ENCODE data around the gene TBC1D5.
"Not testable (repeated sequence)": the region's sequence is repeated elsewhere in the genome, so short reads cannot be mapped to it uniquely, and the experiment has no call there.

TBC1D5 gene

DNA sequence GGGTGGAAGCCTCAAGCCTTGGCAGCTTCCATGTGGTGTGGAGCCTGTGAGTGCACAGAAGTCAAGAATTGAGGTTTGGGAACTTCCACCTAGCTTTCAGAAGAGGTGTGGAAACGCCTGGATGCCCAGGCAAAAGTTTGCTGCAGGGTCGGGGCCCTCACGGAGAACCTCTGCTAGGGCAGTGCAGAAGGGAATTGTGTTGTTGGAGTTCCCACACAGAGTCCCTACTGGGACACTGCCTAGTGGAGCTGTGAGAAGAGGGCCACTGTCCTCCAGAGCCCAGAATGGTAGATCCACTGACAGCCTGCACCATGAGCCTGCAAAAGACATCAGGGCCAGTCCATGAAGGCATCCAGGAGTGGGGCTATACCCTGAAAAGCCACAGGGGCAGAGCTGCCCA lies 613.8 kb downstream of the TBC1D5 start:
- not testable (repeated sequence) for ATAC-seq

DNA sequence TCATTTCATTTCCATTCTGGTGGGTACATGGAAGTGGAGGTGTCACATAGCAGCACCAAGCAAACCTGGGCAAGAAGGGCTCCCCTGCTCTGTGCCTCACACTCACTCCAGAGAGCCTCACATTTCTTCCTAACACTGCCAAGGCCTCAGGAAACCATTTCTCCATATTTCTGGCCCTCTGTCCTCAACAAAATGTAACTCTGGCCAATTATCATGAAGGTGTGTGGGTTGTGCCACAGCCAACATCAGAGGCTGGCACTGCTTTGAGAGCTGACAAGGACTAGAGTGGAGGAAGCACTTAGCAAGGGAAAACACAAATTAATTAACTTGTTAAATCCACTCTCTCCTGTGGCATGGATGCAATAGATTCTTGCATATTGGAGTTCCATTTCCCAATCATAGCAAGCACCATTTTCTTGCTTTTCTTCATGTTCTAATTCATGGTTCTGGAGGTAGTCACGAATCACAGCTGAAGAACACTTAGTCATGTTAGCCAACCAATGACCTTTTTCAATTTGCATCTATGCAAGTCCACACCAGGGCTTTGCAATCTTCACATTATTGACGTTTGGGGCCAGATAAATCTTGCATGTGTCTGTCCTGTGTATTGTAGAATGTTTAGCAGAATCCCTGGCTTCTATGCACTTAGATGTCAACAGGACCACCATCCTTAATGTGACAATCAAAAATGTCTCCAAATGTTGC lies 616.5 kb downstream of the TBC1D5 start:
- TF ChIP-seq RARB (CRISPR knock-in tag; IDR thresholded peaks at IDR 0.05): no peak
- TF ChIP-seq ARNTL (CRISPR knock-in tag; IDR thresholded peaks at IDR 0.05; ENCODE audit: borderline replicate concordance, low read depth): no peak
- no peak for TF ChIP-seq ESRRG (CRISPR knock-in tag; IDR thresholded peaks at IDR 0.05)
- TF ChIP-seq, protein P1, sequence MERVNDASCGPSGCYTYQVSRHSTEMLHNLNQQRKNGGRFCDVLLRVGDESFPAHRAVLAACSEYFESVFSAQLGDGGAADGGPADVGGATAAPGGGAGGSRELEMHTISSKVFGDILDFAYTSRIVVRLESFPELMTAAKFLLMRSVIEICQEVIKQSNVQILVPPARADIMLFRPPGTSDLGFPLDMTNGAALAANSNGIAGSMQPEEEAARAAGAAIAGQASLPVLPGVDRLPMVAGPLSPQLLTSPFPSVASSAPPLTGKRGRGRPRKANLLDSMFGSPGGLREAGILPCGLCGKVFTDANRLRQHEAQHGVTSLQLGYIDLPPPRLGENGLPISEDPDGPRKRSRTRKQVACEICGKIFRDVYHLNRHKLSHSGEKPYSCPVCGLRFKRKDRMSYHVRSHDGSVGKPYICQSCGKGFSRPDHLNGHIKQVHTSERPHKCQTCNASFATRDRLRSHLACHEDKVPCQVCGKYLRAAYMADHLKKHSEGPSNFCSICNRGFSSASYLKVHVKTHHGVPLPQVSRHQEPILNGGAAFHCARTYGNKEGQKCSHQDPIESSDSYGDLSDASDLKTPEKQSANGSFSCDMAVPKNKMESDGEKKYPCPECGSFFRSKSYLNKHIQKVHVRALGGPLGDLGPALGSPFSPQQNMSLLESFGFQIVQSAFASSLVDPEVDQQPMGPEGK (CRISPR knock-in tag; IDR thresholded peaks at IDR 0.05; ENCODE audit: borderline replicate concordance): no peak
- TF ChIP-seq, protein P2, sequence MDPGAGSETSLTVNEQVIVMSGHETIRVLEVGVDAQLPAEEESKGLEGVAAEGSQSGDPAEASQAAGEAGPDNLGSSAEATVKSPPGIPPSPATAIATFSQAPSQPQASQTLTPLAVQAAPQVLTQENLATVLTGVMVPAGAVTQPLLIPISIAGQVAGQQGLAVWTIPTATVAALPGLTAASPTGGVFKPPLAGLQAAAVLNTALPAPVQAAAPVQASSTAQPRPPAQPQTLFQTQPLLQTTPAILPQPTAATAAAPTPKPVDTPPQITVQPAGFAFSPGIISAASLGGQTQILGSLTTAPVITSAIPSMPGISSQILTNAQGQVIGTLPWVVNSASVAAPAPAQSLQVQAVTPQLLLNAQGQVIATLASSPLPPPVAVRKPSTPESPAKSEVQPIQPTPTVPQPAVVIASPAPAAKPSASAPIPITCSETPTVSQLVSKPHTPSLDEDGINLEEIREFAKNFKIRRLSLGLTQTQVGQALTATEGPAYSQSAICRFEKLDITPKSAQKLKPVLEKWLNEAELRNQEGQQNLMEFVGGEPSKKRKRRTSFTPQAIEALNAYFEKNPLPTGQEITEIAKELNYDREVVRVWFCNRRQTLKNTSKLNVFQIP (CRISPR knock-in tag; IDR thresholded peaks at IDR 0.05; ENCODE audit: borderline replicate concordance, low read depth): no peak
- TF ChIP-seq, protein P3, sequence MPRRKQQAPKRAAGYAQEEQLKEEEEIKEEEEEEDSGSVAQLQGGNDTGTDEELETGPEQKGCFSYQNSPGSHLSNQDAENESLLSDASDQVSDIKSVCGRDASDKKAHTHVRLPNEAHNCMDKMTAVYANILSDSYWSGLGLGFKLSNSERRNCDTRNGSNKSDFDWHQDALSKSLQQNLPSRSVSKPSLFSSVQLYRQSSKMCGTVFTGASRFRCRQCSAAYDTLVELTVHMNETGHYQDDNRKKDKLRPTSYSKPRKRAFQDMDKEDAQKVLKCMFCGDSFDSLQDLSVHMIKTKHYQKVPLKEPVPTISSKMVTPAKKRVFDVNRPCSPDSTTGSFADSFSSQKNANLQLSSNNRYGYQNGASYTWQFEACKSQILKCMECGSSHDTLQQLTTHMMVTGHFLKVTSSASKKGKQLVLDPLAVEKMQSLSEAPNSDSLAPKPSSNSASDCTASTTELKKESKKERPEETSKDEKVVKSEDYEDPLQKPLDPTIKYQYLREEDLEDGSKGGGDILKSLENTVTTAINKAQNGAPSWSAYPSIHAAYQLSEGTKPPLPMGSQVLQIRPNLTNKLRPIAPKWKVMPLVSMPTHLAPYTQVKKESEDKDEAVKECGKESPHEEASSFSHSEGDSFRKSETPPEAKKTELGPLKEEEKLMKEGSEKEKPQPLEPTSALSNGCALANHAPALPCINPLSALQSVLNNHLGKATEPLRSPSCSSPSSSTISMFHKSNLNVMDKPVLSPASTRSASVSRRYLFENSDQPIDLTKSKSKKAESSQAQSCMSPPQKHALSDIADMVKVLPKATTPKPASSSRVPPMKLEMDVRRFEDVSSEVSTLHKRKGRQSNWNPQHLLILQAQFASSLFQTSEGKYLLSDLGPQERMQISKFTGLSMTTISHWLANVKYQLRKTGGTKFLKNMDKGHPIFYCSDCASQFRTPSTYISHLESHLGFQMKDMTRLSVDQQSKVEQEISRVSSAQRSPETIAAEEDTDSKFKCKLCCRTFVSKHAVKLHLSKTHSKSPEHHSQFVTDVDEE (CRISPR knock-in tag; IDR thresholded peaks at IDR 0.05): no peak
- no peak for ATAC-seq

DNA sequence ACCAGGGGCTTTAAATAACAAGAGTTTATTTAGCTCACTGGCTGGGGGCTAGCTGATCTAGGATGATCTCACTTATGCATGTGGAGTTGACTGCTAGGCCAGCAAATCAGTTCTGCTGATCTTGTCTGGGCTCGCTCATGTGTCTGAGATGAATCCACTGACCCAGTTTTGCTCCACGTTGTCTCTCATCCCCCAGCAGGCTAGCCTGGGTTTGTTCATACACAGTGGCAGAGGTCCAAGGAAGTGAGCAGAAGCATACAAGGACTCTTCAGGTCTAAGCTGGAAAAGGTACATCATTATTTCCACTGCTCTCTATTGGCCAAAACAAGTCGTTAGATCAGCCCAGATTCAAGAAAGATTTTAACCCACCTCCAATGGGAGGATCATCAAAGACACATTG lies 619.7 kb downstream of the TBC1D5 start:
- TF ChIP-seq SNAI2 (CRISPR knock-in tag; IDR thresholded peaks at IDR 0.05): no peak
- TF ChIP-seq ZNF565 (CRISPR knock-in tag; conservative IDR thresholded peaks at IDR 0.05; ENCODE audit: low read depth): no peak
- TF ChIP-seq OSR1 (CRISPR knock-in tag; IDR thresholded peaks at IDR 0.05): no peak
- TF ChIP-seq GLIS3 (CRISPR knock-in tag; IDR thresholded peaks at IDR 0.05): no peak
- no peak for TF ChIP-seq ISL1 (CRISPR knock-in tag; IDR thresholded peaks at IDR 0.05)
- TF ChIP-seq ZNF8 (CRISPR knock-in tag; IDR thresholded peaks at IDR 0.05): no peak
- no peak for TF ChIP-seq TOX (CRISPR knock-in tag; IDR thresholded peaks at IDR 0.05; ENCODE audit: borderline replicate concordance)
- no peak for TF ChIP-seq ZNF70 (CRISPR knock-in tag; IDR thresholded peaks at IDR 0.05)
- TF ChIP-seq, protein P3 (CRISPR knock-in tag; IDR thresholded peaks at IDR 0.05): no peak
- TF ChIP-seq ZFP30 (CRISPR knock-in tag; IDR thresholded peaks at IDR 0.05): no peak
- TF ChIP-seq TCF4 (CRISPR knock-in tag; IDR thresholded peaks at IDR 0.05; ENCODE audit: borderline replicate concordance): no peak
- TF ChIP-seq CSDC2 (CRISPR knock-in tag; IDR thresholded peaks at IDR 0.05): no peak
- no peak for TF ChIP-seq ZC3H10 (CRISPR knock-in tag; IDR thresholded peaks at IDR 0.05)
- TF ChIP-seq, protein P4, sequence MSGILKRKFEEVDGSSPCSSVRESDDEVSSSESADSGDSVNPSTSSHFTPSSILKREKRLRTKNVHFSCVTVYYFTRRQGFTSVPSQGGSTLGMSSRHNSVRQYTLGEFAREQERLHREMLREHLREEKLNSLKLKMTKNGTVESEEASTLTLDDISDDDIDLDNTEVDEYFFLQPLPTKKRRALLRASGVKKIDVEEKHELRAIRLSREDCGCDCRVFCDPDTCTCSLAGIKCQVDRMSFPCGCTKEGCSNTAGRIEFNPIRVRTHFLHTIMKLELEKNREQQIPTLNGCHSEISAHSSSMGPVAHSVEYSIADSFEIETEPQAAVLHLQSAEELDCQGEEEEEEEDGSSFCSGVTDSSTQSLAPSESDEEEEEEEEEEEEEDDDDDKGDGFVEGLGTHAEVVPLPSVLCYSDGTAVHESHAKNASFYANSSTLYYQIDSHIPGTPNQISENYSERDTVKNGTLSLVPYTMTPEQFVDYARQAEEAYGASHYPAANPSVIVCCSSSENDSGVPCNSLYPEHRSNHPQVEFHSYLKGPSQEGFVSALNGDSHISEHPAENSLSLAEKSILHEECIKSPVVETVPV (CRISPR knock-in tag; IDR thresholded peaks at IDR 0.05): no peak
- no peak for TF ChIP-seq BACH2 (CRISPR knock-in tag; IDR thresholded peaks at IDR 0.05; ENCODE audit: borderline replicate concordance)
- no peak for TF ChIP-seq PPARA (CRISPR knock-in tag; IDR thresholded peaks at IDR 0.05; ENCODE audit: borderline replicate concordance)
- TF ChIP-seq, protein P5, sequence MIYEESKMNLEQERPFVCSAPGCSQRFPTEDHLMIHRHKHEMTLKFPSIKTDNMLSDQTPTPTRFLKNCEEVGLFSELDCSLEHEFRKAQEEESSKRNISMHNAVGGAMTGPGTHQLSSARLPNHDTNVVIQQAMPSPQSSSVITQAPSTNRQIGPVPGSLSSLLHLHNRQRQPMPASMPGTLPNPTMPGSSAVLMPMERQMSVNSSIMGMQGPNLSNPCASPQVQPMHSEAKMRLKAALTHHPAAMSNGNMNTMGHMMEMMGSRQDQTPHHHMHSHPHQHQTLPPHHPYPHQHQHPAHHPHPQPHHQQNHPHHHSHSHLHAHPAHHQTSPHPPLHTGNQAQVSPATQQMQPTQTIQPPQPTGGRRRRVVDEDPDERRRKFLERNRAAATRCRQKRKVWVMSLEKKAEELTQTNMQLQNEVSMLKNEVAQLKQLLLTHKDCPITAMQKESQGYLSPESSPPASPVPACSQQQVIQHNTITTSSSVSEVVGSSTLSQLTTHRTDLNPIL (CRISPR knock-in tag; IDR thresholded peaks at IDR 0.05; ENCODE audit: low read depth): no peak
- TF ChIP-seq RARB (CRISPR knock-in tag; IDR thresholded peaks at IDR 0.05): no peak
- TF ChIP-seq ARNTL (CRISPR knock-in tag; IDR thresholded peaks at IDR 0.05; ENCODE audit: borderline replicate concordance, low read depth): no peak
- TF ChIP-seq ZFP3 (CRISPR knock-in tag; IDR thresholded peaks at IDR 0.05): no peak
- no peak for ATAC-seq

All from SK-N-SH treated with all-trans-retinoic acid at 6 μM for 48 hours (cell line).